ENCODE measurements around the gene ANXA2R. TPM values are rescaled to one million over a fixed set of nuclear protein-coding genes. Genes with fewer than 3 reads are reported as not detected.

ANXA2R gene
- total and polyA plus RNA-seq, 9 of the 15 experiments (the other 6 are each of a cell fraction or from before 2014, with no cell fraction given): 2.1 to 4.8 (median 3.4) TPM

GRCh38 chr5:43075319-43076293 is 35.5 kb upstream of the ANXA2R start (continued):
- TF ChIP-seq GABPB2 (CRISPR knock-in tag; conservative IDR thresholded peaks at IDR 0.05) (no peak), SMARCE1 (IDR thresholded peaks at IDR 0.05) (peak; percentile 71), BRCA1 (IDR thresholded peaks at IDR 0.05) (no peak), BRCA1 (CRISPR knock-in tag; IDR thresholded peaks at IDR 0.05) (no peak), FOXO4 (CRISPR knock-in tag; IDR thresholded peaks at IDR 0.05) (no peak), NBN (IDR thresholded peaks at IDR 0.05; ENCODE audit: low read depth) (peak; percentile 80), SP2 (IDR thresholded peaks at IDR 0.05; ENCODE audit: extremely low read depth, low read depth, low read length, poor library complexity, severe bottlenecking) (no peak), EHMT2 (IDR thresholded peaks at IDR 0.05) (no peak; the same call in 1 of the 2 replicates), ZNF280A (IDR thresholded peaks at IDR 0.05; ENCODE audit: low read depth, partially characterized antibody) (no peak), THRAP3 (IDR thresholded peaks at IDR 0.05; ENCODE audit: borderline replicate concordance) (peak; percentile 48; the same call in 1 of the 2 replicates), ZNF592 (IDR thresholded peaks at IDR 0.05) (peak; percentile 99), CBX2 (IDR thresholded peaks at IDR 0.05; ENCODE audit: insufficient read depth, low read length, poor library complexity, severe bottlenecking) (no peak)
- TF ChIP-seq, protein P1, sequence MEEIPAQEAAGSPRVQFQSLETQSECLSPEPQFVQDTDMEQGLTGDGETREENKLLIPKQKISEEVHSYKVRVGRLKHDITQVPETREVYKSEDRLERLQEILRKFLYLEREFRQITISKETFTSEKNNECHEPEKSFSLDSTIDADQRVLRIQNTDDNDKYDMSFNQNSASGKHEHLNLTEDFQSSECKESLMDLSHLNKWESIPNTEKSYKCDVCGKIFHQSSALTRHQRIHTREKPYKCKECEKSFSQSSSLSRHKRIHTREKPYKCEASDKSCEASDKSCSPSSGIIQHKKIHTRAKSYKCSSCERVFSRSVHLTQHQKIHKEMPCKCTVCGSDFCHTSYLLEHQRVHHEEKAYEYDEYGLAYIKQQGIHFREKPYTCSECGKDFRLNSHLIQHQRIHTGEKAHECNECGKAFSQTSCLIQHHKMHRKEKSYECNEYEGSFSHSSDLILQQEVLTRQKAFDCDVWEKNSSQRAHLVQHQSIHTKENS (CRISPR knock-in tag; IDR thresholded peaks at IDR 0.05): no peak
- TF ChIP-seq, protein P2, sequence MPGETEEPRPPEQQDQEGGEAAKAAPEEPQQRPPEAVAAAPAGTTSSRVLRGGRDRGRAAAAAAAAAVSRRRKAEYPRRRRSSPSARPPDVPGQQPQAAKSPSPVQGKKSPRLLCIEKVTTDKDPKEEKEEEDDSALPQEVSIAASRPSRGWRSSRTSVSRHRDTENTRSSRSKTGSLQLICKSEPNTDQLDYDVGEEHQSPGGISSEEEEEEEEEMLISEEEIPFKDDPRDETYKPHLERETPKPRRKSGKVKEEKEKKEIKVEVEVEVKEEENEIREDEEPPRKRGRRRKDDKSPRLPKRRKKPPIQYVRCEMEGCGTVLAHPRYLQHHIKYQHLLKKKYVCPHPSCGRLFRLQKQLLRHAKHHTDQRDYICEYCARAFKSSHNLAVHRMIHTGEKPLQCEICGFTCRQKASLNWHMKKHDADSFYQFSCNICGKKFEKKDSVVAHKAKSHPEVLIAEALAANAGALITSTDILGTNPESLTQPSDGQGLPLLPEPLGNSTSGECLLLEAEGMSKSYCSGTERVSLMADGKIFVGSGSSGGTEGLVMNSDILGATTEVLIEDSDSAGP (CRISPR knock-in tag; IDR thresholded peaks at IDR 0.05): no peak

All from K562 (cell line).